Trophoblast cell (in vitro differentiated cells and primary cell): ENCODE results near the gene MED25.

Experiments used
- DNase-seq, 2 donors: peaks; one replicate each; pipeline ENCODE4 v3.0.0-alpha.2; 2016
- H2AFZ ChIP-seq: 2 replicates; pipeline ENCODE4 v1.6.1; 2013; ENCODE audit warnings: low read length, moderate library complexity, mild to moderate bottlenecking; ENCODE audit not compliant: insufficient read depth, poor library complexity
- H2AK5ac ChIP-seq: 2 replicates; pipeline ENCODE4 v1.6.1; 2013; ENCODE audit warnings: mild to moderate bottlenecking, low read length
- H2BK120ac ChIP-seq: 2 replicates; pipeline ENCODE4 v1.6.1; 2013; ENCODE audit warnings: low read length, mild to moderate bottlenecking, moderate library complexity; ENCODE audit not compliant: insufficient read depth, poor library complexity
- H2BK12ac ChIP-seq: 2 replicates; pipeline ENCODE4 v1.6.1; 2013; ENCODE audit warnings: mild to moderate bottlenecking, low read length, moderate library complexity
- H2BK5ac ChIP-seq: 2 replicates; pipeline ENCODE4 v1.6.1; 2013; ENCODE audit warnings: low read length, low read depth, moderate library complexity, mild to moderate bottlenecking; ENCODE audit not compliant: poor library complexity
- H3K14ac ChIP-seq: 2 replicates; pipeline ENCODE4 v1.6.1; 2013; ENCODE audit warnings: mild to moderate bottlenecking, low read length
- H3K18ac ChIP-seq: 2 replicates; pipeline ENCODE4 v1.6.1; 2013; ENCODE audit warnings: mild to moderate bottlenecking, low read length
- H3K23ac ChIP-seq: 2 replicates; pipeline ENCODE4 v1.6.1; 2013; ENCODE audit warnings: low read length
- H3K27ac ChIP-seq: 2 replicates; pipeline ENCODE4 v1.5.1; 2013; ENCODE audit warnings: low read depth, mild to moderate bottlenecking, inconsistent platforms, low read length, moderate library complexity
- H3K27me3 ChIP-seq: 2 replicates; pipeline ENCODE4 v1.6.1; 2013; ENCODE audit warnings: inconsistent platforms, mild to moderate bottlenecking, low read length, moderate library complexity; ENCODE audit not compliant: insufficient read depth
- H3K36me3 ChIP-seq, 2 experiments: 1 replicate in 1 of 2; 2 replicates in 1 of 2; pipeline ENCODE4 v1.6.1; 2013; ENCODE audit warnings: low read length in 2 of 2, mild to moderate bottlenecking in 2 of 2, moderate library complexity in 1 of 2; ENCODE audit not compliant: insufficient read depth in 2 of 2, control insufficient read depth in 1 of 2
- H3K4ac ChIP-seq: 2 replicates; pipeline ENCODE4 v1.6.1; 2013; ENCODE audit warnings: low read depth, mild to moderate bottlenecking, low read length, moderate library complexity
- H3K4me1 ChIP-seq, 2 experiments: 1 replicate in 1 of 2; 2 replicates in 1 of 2; pipeline ENCODE4 v1.6.1; 2013; ENCODE audit warnings: low read length in 2 of 2, mild to moderate bottlenecking in 2 of 2, moderate library complexity in 1 of 2; ENCODE audit not compliant: insufficient read depth in 2 of 2, control insufficient read depth in 1 of 2
- H3K4me2 ChIP-seq: 2 replicates; pipeline ENCODE4 v1.6.1; 2013; ENCODE audit warnings: inconsistent platforms, mild to moderate bottlenecking, low read length, moderate library complexity
- H3K4me3 ChIP-seq: 2 replicates; pipeline ENCODE4 v1.5.1; 2013; ENCODE audit warnings: mild to moderate bottlenecking, low read depth, low read length, inconsistent platforms
- H3K79me1 ChIP-seq: one replicate; pipeline ENCODE4 v1.6.1; 2013; ENCODE audit warnings: low read length
- H3K79me2 ChIP-seq: 2 replicates; pipeline ENCODE4 v1.6.1; 2013; ENCODE audit warnings: low read length, mild to moderate bottlenecking; ENCODE audit not compliant: control insufficient read depth, insufficient read depth, poor library complexity
- H3K9ac ChIP-seq: 2 replicates; pipeline ENCODE4 v1.6.1; 2013; ENCODE audit warnings: mild to moderate bottlenecking, low read length
- H3K9me3 ChIP-seq: 2 replicates; pipeline ENCODE4 v1.6.1; 2013; ENCODE audit warnings: low read depth, mild to moderate bottlenecking, control low read depth, inconsistent platforms, low read length; ENCODE audit not compliant: insufficient read depth
- H4K12ac ChIP-seq: 2 replicates; pipeline ENCODE4 v1.6.1; 2013; ENCODE audit warnings: low read depth, mild to moderate bottlenecking, low read length, moderate library complexity
- H4K8ac ChIP-seq: 2 replicates; pipeline ENCODE4 v1.6.1; 2013; ENCODE audit warnings: low read depth, mild to moderate bottlenecking, low read length, moderate library complexity
- H4K91ac ChIP-seq: one replicate; pipeline ENCODE4 v1.6.1; 2013; ENCODE audit warnings: low read depth, mild to moderate bottlenecking, low read length, moderate library complexity
- WGBS: extraction: QIAGEN DNeasy Blood & Tissue Kit; methylation state at CpG from one replicate; pipeline ENCODE4 v1.1.7; 2013; ENCODE audit warnings: missing lambda C conversion rate; ENCODE audit not compliant: insufficient read length, insufficient coverage; ENCODE audit errors: extremely low coverage; 5-methylcytosine and 5-hydroxymethylcytosine counted together

MED25 gene

DNA sequence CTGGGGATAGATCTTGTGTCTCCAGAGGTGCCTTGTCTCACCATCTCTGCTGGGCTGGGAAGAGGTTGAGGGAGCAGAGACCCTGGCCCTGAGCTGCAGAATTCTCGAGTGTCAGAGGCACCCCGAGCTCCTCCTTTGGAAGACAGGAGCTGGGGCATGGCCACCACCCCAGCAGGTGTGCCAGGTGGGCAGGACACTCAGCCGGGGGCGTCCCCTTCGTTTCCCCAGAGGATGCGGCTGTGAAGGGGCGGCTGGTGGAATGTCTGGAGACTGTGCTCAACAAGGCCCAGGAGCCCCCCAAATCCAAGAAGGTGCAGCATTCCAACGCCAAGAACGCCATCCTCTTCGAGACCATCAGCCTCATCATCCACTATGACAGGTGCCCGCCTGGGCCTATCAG is 19.5 kb upstream of the MED25 start:
- no peaks in the 10 kb centered on the region for H3K79me1 ChIP-seq
- no peak overlapping the region for H4K91ac ChIP-seq
- no peak overlapping the region for H3K14ac ChIP-seq
- no peak overlapping the region for H3K18ac ChIP-seq
- DNase-seq = no peak
- H3K79me2 ChIP-seq = no peaks in the 10 kb centered on the region
- no peak overlapping the region for H3K27ac ChIP-seq
- no peak overlapping the region for H3K4me2 ChIP-seq
- no peak overlapping the region for H3K9ac ChIP-seq
- no peak overlapping the region for H4K12ac ChIP-seq
- H3K4me3 ChIP-seq = no peak overlapping the region
- no peak overlapping the region for H4K8ac ChIP-seq
- no peak overlapping the region for H2BK12ac ChIP-seq
- no CpG with 5 or more reads among the region's 11 CpGs for WGBS
- no peaks in the 10 kb centered on the region for H3K27me3 ChIP-seq
- H2AFZ ChIP-seq = no peak overlapping the region
- H2AK5ac ChIP-seq = no peak overlapping the region
- H2BK120ac ChIP-seq = no peak overlapping the region
- H3K4ac ChIP-seq = no peak overlapping the region
- peaks cover 3% of the 10 kb centered on the region for H3K9me3 ChIP-seq
- no peak overlapping the region for H2BK5ac ChIP-seq
- H3K23ac ChIP-seq = no peak overlapping the region
- peaks cover 85% of the 10 kb centered on the region in 2 experiments for H3K36me3 ChIP-seq
- H3K4me1 ChIP-seq = no peaks in the 10 kb centered on the region

DNA sequence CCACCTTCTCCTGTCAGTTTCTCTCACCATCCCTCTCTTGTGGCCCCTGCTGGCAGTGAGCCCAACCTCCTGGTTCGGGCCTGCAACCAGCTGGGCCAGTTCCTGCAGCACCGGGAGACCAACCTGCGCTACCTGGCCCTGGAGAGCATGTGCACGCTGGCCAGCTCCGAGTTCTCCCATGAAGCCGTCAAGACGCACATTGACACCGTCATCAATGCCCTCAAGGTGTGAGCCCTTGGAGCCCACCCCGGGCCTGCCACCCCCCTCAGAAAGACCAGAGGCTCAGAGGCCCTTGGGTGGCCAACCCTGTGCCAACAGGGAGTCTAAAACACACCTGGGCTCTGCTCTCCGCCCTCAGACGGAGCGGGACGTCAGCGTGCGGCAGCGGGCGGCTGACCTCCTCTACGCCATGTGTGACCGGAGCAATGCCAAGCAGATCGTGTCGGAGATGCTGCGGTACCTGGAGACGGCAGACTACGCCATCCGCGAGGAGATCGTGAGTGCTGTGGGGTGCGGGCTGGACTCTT is 18.8 kb upstream of the MED25 start:
- H3K27me3 ChIP-seq = no peaks in the 10 kb centered on the region
- no peaks in the 10 kb centered on the region for H3K79me1 ChIP-seq
- no peak overlapping the region for H4K8ac ChIP-seq
- no peak overlapping the region for H2BK12ac ChIP-seq
- DNase-seq = no peak
- H2AK5ac ChIP-seq = no peak overlapping the region
- no peak overlapping the region for H2AFZ ChIP-seq
- H3K9ac ChIP-seq = no peak overlapping the region
- no peak overlapping the region for H4K12ac ChIP-seq
- no peak overlapping the region for H3K4me2 ChIP-seq
- WGBS = no CpG with 5 or more reads among the region's 28 CpGs
- H3K23ac ChIP-seq = no peak overlapping the region
- no peak overlapping the region for H3K18ac ChIP-seq
- H3K4me1 ChIP-seq = no peaks in the 10 kb centered on the region
- H3K9me3 ChIP-seq = peaks cover 3% of the 10 kb centered on the region
- H3K79me2 ChIP-seq = no peaks in the 10 kb centered on the region
- peaks cover 84 to 87% of the 10 kb centered on the region in 2 experiments for H3K36me3 ChIP-seq
- no peak overlapping the region for H4K91ac ChIP-seq
- no peak overlapping the region for H3K14ac ChIP-seq
- H3K27ac ChIP-seq = no peak overlapping the region
- no peak overlapping the region for H3K4me3 ChIP-seq
- H2BK5ac ChIP-seq = no peak overlapping the region
- no peak overlapping the region for H3K4ac ChIP-seq
- no peak overlapping the region for H2BK120ac ChIP-seq

DNA sequence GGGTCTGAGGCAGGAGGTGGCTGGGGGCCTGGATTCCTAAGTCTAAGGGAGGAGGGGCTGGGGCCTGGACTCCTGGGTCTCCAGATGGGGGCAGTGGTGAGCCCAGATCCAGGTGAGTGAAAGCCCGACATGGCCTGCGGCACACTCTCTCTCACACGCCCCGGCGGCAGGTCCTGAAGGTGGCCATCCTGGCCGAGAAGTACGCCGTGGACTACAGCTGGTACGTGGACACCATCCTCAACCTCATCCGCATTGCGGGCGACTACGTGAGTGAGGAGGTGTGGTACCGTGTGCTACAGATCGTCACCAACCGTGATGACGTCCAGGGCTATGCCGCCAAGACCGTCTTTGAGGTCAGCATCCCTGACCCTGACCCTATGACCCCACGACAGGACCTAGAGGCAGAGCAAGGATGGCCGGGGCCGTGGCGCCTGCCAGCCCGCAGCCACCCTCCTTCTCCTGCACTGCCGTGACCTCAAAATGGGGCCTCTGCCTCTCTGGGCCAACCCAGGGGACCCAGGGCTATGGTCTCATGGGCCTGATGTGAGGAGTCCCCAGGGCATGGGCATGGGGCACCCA is 18.2 kb upstream of the MED25 start:
- Histone ChIP-seq H3K18ac (no peak overlapping the region), H3K9ac (no peak overlapping the region), H3K4me1 (no peaks in the 10 kb centered on the region), H3K4ac (no peak overlapping the region), H2BK5ac (no peak overlapping the region), H3K9me3 (peaks cover 3% of the 10 kb centered on the region), H3K4me3 (no peak overlapping the region), H3K14ac (no peak overlapping the region), H3K4me2 (no peak overlapping the region), H3K79me1 (no peaks in the 10 kb centered on the region), H2BK120ac (no peak overlapping the region), H3K27ac (no peak overlapping the region), H2AK5ac (no peak overlapping the region), H3K79me2 (no peaks in the 10 kb centered on the region), H2BK12ac (no peak overlapping the region), H3K23ac (no peak overlapping the region), H2AFZ (no peak overlapping the region), H4K91ac (no peak overlapping the region), H4K8ac (no peak overlapping the region), H3K36me3 (peaks cover 85 to 88% of the 10 kb centered on the region in 2 experiments), H3K27me3 (no peaks in the 10 kb centered on the region), H4K12ac (no peak overlapping the region)
- no peak for DNase-seq
- no CpG with 5 or more reads among the region's 25 CpGs for WGBS

DNA sequence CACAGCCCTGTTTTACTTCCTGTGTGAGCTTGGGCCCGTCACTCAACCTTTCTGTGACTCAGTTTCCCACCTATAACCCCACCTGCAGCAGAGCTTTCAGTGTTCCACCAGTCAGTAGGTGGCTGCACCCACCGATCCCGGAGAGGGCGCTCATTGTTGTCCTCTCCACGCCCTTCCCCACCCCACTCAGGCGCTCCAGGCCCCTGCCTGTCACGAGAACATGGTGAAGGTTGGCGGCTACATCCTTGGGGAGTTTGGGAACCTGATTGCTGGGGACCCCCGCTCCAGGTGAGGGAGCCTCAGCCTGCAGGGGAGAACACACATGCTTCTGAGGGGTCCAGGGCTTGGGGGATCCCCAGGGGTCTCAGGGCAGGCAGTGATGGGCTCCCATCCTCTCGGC is 17.3 kb upstream of the MED25 start:
- Histone ChIP-seq H3K4me3 (no peak overlapping the region), H3K4me2 (no peak overlapping the region), H3K79me2 (no peaks in the 10 kb centered on the region), H3K14ac (no peak overlapping the region), H2AFZ (no peak overlapping the region), H3K79me1 (no peaks in the 10 kb centered on the region), H4K8ac (no peak overlapping the region), H3K4me1 (no peaks in the 10 kb centered on the region), H3K9me3 (peaks cover 3% of the 10 kb centered on the region), H4K12ac (no peak overlapping the region), H2BK5ac (no peak overlapping the region), H2BK120ac (no peak overlapping the region), H3K27ac (no peak overlapping the region), H3K27me3 (no peaks in the 10 kb centered on the region), H2BK12ac (no peak overlapping the region), H3K23ac (no peak overlapping the region), H3K18ac (no peak overlapping the region), H3K4ac (no peak overlapping the region), H4K91ac (no peak overlapping the region), H3K9ac (no peak overlapping the region), H3K36me3 (peaks cover 85 to 87% of the 10 kb centered on the region in 2 experiments), H2AK5ac (no peak overlapping the region)
- WGBS = no CpG with 5 or more reads among the region's 10 CpGs
- no peak for DNase-seq
